ENCODE results near the gene DISP2.

The DISP2 gene

DNA sequence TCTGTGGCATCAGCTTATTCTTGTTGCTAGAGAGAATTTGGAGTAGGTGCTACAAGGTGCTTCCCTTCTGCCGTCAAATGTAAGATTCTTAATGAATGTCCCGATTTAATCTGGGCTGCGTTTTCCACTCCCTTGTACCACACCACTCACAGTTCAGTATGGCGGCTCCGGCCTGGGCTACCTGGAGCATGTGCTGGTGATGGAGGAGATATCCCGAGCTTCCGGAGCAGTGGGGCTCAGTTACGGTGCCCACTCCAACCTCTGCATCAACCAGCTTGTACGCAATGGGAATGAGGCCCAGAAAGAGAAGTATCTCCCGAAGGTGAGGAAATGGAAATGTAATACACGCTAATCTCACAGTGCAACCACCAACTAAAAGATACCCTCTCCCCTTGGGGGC lies 52.5 kb downstream of the DISP2 start:
- DNase-seq (ENCODE audit: extremely low read depth, insufficient read length), result no peak
- TF ChIP-seq CTCF (IDR thresholded peaks at IDR 0.05; ENCODE audit: insufficient read depth, low read length, poor library complexity, severe bottlenecking), result no peak
- Histone ChIP-seq H3K4me3 (replicated peaks; ENCODE audit: low read depth, low read length) (no peak overlapping the region), H3K36me3 (ENCODE audit: control insufficient read depth, insufficient read depth, low read length) (peaks cover 41% of the 10 kb centered on the region), H3K27me3 (replicated peaks; ENCODE audit: control insufficient read depth, insufficient read depth, low read length) (no peaks in the 10 kb centered on the region)

- Histone ChIP-seq H3K36me3 (ENCODE audit: control insufficient read depth, insufficient read depth, low read length) (peaks cover 50% of the 10 kb centered on the region), H3K4me3 (replicated peaks; ENCODE audit: low read depth, low read length) (no peak overlapping the region), H3K27me3 (replicated peaks; ENCODE audit: control insufficient read depth, insufficient read depth, low read length) (no peaks in the 10 kb centered on the region)
- TF ChIP-seq CTCF (IDR thresholded peaks at IDR 0.05; ENCODE audit: insufficient read depth, low read length, poor library complexity, severe bottlenecking), result no peak
- DNase-seq (ENCODE audit: extremely low read depth, insufficient read length), result no peak
These were observed 54.2 kb downstream of the DISP2 start for GRCh38 chr15:40412095-40412759.

- Histone ChIP-seq H3K4me3 (replicated peaks; ENCODE audit: low read depth, low read length) (no peak overlapping the region), H3K27me3 (replicated peaks; ENCODE audit: control insufficient read depth, insufficient read depth, low read length) (no peaks in the 10 kb centered on the region), H3K36me3 (ENCODE audit: control insufficient read depth, insufficient read depth, low read length) (peaks cover 46% of the 10 kb centered on the region)
- no peak for DNase-seq (ENCODE audit: extremely low read depth, insufficient read length)
- no peak for TF ChIP-seq CTCF (IDR thresholded peaks at IDR 0.05; ENCODE audit: insufficient read depth, low read length, poor library complexity, severe bottlenecking)
These were observed 55.0 kb downstream of the DISP2 start for GRCh38 chr15:40413036-40413435.

GRCh38 chr15:40414816-40415215 lies 56.8 kb downstream of the DISP2 start:
- peaks cover 49% of the 10 kb centered on the region for H3K36me3 ChIP-seq (ENCODE audit: control insufficient read depth, insufficient read depth, low read length)

GRCh38 chr15:40415226-40415625 lies 57.2 kb downstream of the DISP2 start:
- no peaks in the 10 kb centered on the region for H3K27me3 ChIP-seq (replicated peaks; ENCODE audit: control insufficient read depth, insufficient read depth, low read length)
- DNase-seq (ENCODE audit: extremely low read depth, insufficient read length), result no peak
- peaks cover 49% of the 10 kb centered on the region for H3K36me3 ChIP-seq (ENCODE audit: control insufficient read depth, insufficient read depth, low read length)
- TF ChIP-seq CTCF (IDR thresholded peaks at IDR 0.05; ENCODE audit: insufficient read depth, low read length, poor library complexity, severe bottlenecking), result no peak
- H3K4me3 ChIP-seq (replicated peaks; ENCODE audit: low read depth, low read length), result no peak overlapping the region

More at GRCh38 chr15:40414816-40415215, 56.8 kb downstream of the DISP2 start:
- H3K27me3 ChIP-seq (replicated peaks; ENCODE audit: control insufficient read depth, insufficient read depth, low read length), result no peaks in the 10 kb centered on the region
- no peak for TF ChIP-seq CTCF (IDR thresholded peaks at IDR 0.05; ENCODE audit: insufficient read depth, low read length, poor library complexity, severe bottlenecking)
- H3K4me3 ChIP-seq (replicated peaks; ENCODE audit: low read depth, low read length), result no peak overlapping the region
- DNase-seq (ENCODE audit: extremely low read depth, insufficient read length), result no peak

- no peak overlapping the region for H3K4me3 ChIP-seq (replicated peaks; ENCODE audit: low read depth, low read length)
- TF ChIP-seq CTCF (IDR thresholded peaks at IDR 0.05; ENCODE audit: insufficient read depth, low read length, poor library complexity, severe bottlenecking), result no peak
- peaks cover 41% of the 10 kb centered on the region for H3K36me3 ChIP-seq (ENCODE audit: control insufficient read depth, insufficient read depth, low read length)
- H3K27me3 ChIP-seq (replicated peaks; ENCODE audit: control insufficient read depth, insufficient read depth, low read length), result no peaks in the 10 kb centered on the region
- no peak for DNase-seq (ENCODE audit: extremely low read depth, insufficient read length)
These were observed 58.0 kb downstream of the DISP2 start for GRCh38 chr15:40416056-40416455.

All from GM06990 (cell line).